T-helper 2 cell (primary cell): Measurements from ENCODE around the gene TMEM33.

ENCODE experiments used
- DNase-seq, 5 experiments: peaks; one replicate each; pipeline versions ENCODE4 v3.0.0 to v3.0.0-alpha.2; 2012 to 2022

Gene TMEM33

GRCh38 chr4:42008011-42008786 lies 73.0 kb downstream of the TMEM33 start:
- DNase-seq: no peak
